GM06990 (cell line): ENCODE data around the gene PADI2.

Source experiments
- DNase-seq: peaks from one replicate; pipeline ENCODE4 v3.0.0-alpha.2; 2011; ENCODE audit not compliant: insufficient read length; ENCODE audit errors: extremely low read depth
- H3K27me3 ChIP-seq: replicated peaks from 2 replicates; pipeline ENCODE4 v1.6.0; 2011; ENCODE audit warnings: low read length; ENCODE audit not compliant: control insufficient read depth, insufficient read depth
- H3K36me3 ChIP-seq: 2 replicates; pipeline ENCODE4 v1.5.1; 2011; ENCODE audit warnings: low read length; ENCODE audit not compliant: control insufficient read depth, insufficient read depth
- H3K4me3 ChIP-seq: replicated peaks from 2 replicates; pipeline ENCODE4 v1.5.1; 2011; ENCODE audit warnings: low read depth, mild to moderate bottlenecking, control low read depth, low read length
- CTCF ChIP-seq: IDR thresholded peaks from 2 replicates; pipeline ENCODE4 v1.5.1; 2011; ENCODE audit warnings: low read length, control low read depth, mild to moderate bottlenecking, inconsistent platforms; ENCODE audit not compliant: insufficient read depth, poor library complexity, severe bottlenecking

Gene PADI2

GRCh38 chr1:17128361-17128760, 9.1 kb upstream of the PADI2 start:
- DNase-seq = no peak
- H3K4me3 ChIP-seq = no peak overlapping the region
- H3K27me3 ChIP-seq = no peaks in the 10 kb centered on the region
- TF ChIP-seq CTCF = no peak
- no peaks in the 10 kb centered on the region for H3K36me3 ChIP-seq

- Histone ChIP-seq H3K4me3 (no peak overlapping the region), H3K36me3 (no peaks in the 10 kb centered on the region), H3K27me3 (no peaks in the 10 kb centered on the region)
- TF ChIP-seq CTCF = peak; percentile 94
- peak; percentile 74 for DNase-seq
These were observed 6.5 kb upstream of the PADI2 start for GRCh38 chr1:17125756-17126237.

- no peak for TF ChIP-seq CTCF
- H3K4me3 ChIP-seq = no peak overlapping the region
- H3K27me3 ChIP-seq = no peaks in the 10 kb centered on the region; the same call in 1 of the 2 replicates
- DNase-seq = no peak
- H3K36me3 ChIP-seq = no peaks in the 10 kb centered on the region
These were observed 4.2 kb upstream of the PADI2 start for GRCh38 chr1:17123196-17124045.

GRCh38 chr1:17122521-17123164, 3.4 kb upstream of the PADI2 start:
- TF ChIP-seq CTCF = no peak
- Histone ChIP-seq H3K4me3 (no peak overlapping the region), H3K36me3 (no peaks in the 10 kb centered on the region), H3K27me3 (peaks cover 3% of the 10 kb centered on the region; the same call in 1 of the 2 replicates)
- no peak for DNase-seq

GRCh38 chr1:17121881-17122280, 2.6 kb upstream of the PADI2 start:
- peaks cover 3% of the 10 kb centered on the region; the same call in 1 of the 2 replicates for H3K27me3 ChIP-seq
- no peak for DNase-seq
- H3K4me3 ChIP-seq = no peak overlapping the region
- TF ChIP-seq CTCF = no peak
- no peaks in the 10 kb centered on the region for H3K36me3 ChIP-seq
